H1 (cell line): ENCODE measurements around the gene MPPED1. TPM values are rescaled to one million over a fixed set of nuclear protein-coding genes. Genes with fewer than 3 reads are reported as not detected.

ENCODE experiments used
- CTCF ChIA-PET: fragments of 300-600 bp; sonication (Branson Sonifier 250); formaldehyde crosslinking; loops from one replicate; lab custom pipeline; 2021; ENCODE audit not compliant: partially characterized antibody; lab: Charles Lee
- POLR2A ChIA-PET: fragments of 300-600 bp; sonication (Branson Sonifier 250); formaldehyde crosslinking; loops from one replicate; lab custom pipeline; 2021; ENCODE audit warnings: inconsistent platforms; ENCODE audit not compliant: partially characterized antibody; lab: Charles Lee
- DNase-seq, 2 experiments: peaks; one replicate each; pipeline versions ENCODE4 v3.0.0 to v3.0.0-alpha.2; 2010 to 2022; ENCODE audit warnings: low spot score in 2 of 2, low read depth in 1 of 2, mixed read lengths in 1 of 2
- FAIRE-seq: peaks from 2 replicates; lab custom pipeline; 2011; peaks lifted over from hg19 to GRCh38; lab: Jason Lieb, UNC
- H2AFZ ChIP-seq: 2 replicates; pipeline ENCODE4 v1.8.1; 2012; ENCODE audit warnings: low read length, inconsistent platforms
- H2AK5ac ChIP-seq: 2 replicates; pipeline ENCODE4 v1.6.1; 2013; ENCODE audit warnings: low read depth, low read length
- H2BK120ac ChIP-seq: replicated peaks from 2 replicates; pipeline ENCODE3; 2013; ENCODE audit warnings: low read depth, low read length, inconsistent platforms
- H2BK12ac ChIP-seq: 2 replicates; pipeline ENCODE4 v1.6.1; 2013; ENCODE audit warnings: low read depth, low read length
- H2BK15ac ChIP-seq: 2 replicates; pipeline ENCODE4 v1.6.1; 2013; ENCODE audit warnings: low read length
- H2BK20ac ChIP-seq: 2 replicates; pipeline ENCODE4 v1.6.1; 2013; ENCODE audit warnings: low read length
- H2BK5ac ChIP-seq: 2 replicates; pipeline ENCODE4 v1.6.1; 2013; ENCODE audit warnings: low read depth, low read length
- H3K14ac ChIP-seq: 2 replicates; pipeline ENCODE4 v1.6.1; 2013; ENCODE audit warnings: inconsistent platforms; ENCODE audit not compliant: insufficient read length
- H3K18ac ChIP-seq: 2 replicates; pipeline ENCODE4 v1.6.1; 2013; ENCODE audit warnings: low read length; ENCODE audit errors: extremely low read depth
- H3K23ac ChIP-seq: 2 replicates; pipeline ENCODE4 v1.6.1; 2013; ENCODE audit warnings: inconsistent platforms; ENCODE audit not compliant: insufficient read length
- H3K23me2 ChIP-seq: 2 replicates; pipeline ENCODE4 v1.6.1; 2013; ENCODE audit warnings: low read depth, low read length
- H3K27ac ChIP-seq: 2 replicates; pipeline ENCODE4 v1.6.1; 2011; ENCODE audit warnings: low read depth, low read length, inconsistent platforms
- H3K27me3 ChIP-seq, 4 experiments: replicated peaks in 1 of 4; 1 replicate in 1 of 4; 2 replicates in 3 of 4; pipeline versions ENCODE4 v1.6.1 to v1.8.1; 2011 to 2013; ENCODE audit warnings: low read length in 3 of 4, mild to moderate bottlenecking in 3 of 4, inconsistent platforms in 2 of 4, mixed read lengths in 2 of 4, moderate library complexity in 1 of 4; ENCODE audit not compliant: control insufficient read depth in 3 of 4, insufficient read depth in 3 of 4; ENCODE audit errors: extremely low read depth in 1 of 4
- H3K36me3 ChIP-seq, 4 experiments: 2 replicates each; pipeline versions ENCODE4 v1.6.1 to v1.8.1; 2011 to 2013; ENCODE audit warnings: mild to moderate bottlenecking in 4 of 4, low read length in 3 of 4, moderate library complexity in 2 of 4, control low read depth in 1 of 4, inconsistent platforms in 1 of 4; ENCODE audit not compliant: insufficient read depth in 4 of 4, control insufficient read depth in 2 of 4
- H3K4ac ChIP-seq: replicated peaks from 2 replicates; pipeline ENCODE3; 2013; ENCODE audit warnings: low read length, low read depth, mixed read lengths, inconsistent platforms; ENCODE audit not compliant: insufficient read length
- H3K4me1 ChIP-seq, 4 experiments: replicated peaks in 1 of 4; 1 replicate in 1 of 4; 2 replicates in 3 of 4; pipeline versions ENCODE4 v1.6.1 to v1.8.1; 2011 to 2013; ENCODE audit warnings: low read length in 3 of 4, inconsistent platforms in 2 of 4, mixed read lengths in 1 of 4; ENCODE audit not compliant: insufficient read depth in 4 of 4, control insufficient read depth in 3 of 4
- H3K4me2 ChIP-seq, 2 experiments: 2 replicates each; pipeline versions ENCODE4 v1.6.1 to v1.8.1; 2011 to 2013; ENCODE audit warnings: low read depth in 2 of 2, low read length in 2 of 2, control low read depth in 1 of 2, inconsistent platforms in 1 of 2, mild to moderate bottlenecking in 1 of 2; ENCODE audit not compliant: insufficient read depth in 1 of 2
- H3K4me3 ChIP-seq, 4 experiments: fragments of 200-600, 300-600 bp in 1 of 4; sonication (generic), shearing (Covaris generic), sonication (Bioruptor Twin) in 1 of 4; 2 replicates each; pipeline versions ENCODE4 v1.5.1 to v1.8.1; 2011 to 2016; ENCODE audit warnings: low read length in 4 of 4, low read depth in 3 of 4, control low read depth in 2 of 4, inconsistent platforms in 2 of 4, mild to moderate bottlenecking in 2 of 4, mixed read lengths in 1 of 4, moderate library complexity in 1 of 4; ENCODE audit not compliant: insufficient read depth in 2 of 4; ENCODE audit errors: extremely low read depth in 1 of 4
- H3K56ac ChIP-seq: replicated peaks from 2 replicates; pipeline ENCODE3; 2013; ENCODE audit warnings: low read depth, mild to moderate bottlenecking, mixed read lengths, low read length, inconsistent platforms; ENCODE audit not compliant: insufficient read length
- H3K79me1 ChIP-seq: 2 replicates; pipeline ENCODE4 v1.6.1; 2013; ENCODE audit warnings: low read depth, low read length, control low read depth
- H3K79me2 ChIP-seq, 2 experiments: 2 replicates each; pipeline versions ENCODE4 v1.6.1 to v1.8.1; 2012 to 2013; ENCODE audit warnings: low read length in 2 of 2, mild to moderate bottlenecking in 2 of 2, inconsistent platforms in 1 of 2; ENCODE audit not compliant: insufficient read depth in 2 of 2, control insufficient read depth in 1 of 2
- H3K9ac ChIP-seq, 4 experiments: replicated peaks in 1 of 4; 1 replicate in 1 of 4; 2 replicates in 3 of 4; pipeline versions ENCODE4 v1.6.1 to v1.8.1; 2011 to 2013; ENCODE audit warnings: low read depth in 3 of 4, low read length in 3 of 4, control low read depth in 2 of 4, mild to moderate bottlenecking in 2 of 4, moderate library complexity in 2 of 4, inconsistent platforms in 1 of 4; ENCODE audit errors: extremely low read depth in 1 of 4
- H3K9me3 ChIP-seq, 2 experiments: 2 replicates each; pipeline versions ENCODE4 v1.6.1 to v1.8.1; 2012 to 2013; ENCODE audit warnings: mild to moderate bottlenecking in 2 of 2, moderate library complexity in 2 of 2, control low read depth in 1 of 2, inconsistent platforms in 1 of 2, low read depth in 1 of 2, low read length in 1 of 2, mixed read lengths in 1 of 2; ENCODE audit not compliant: insufficient read depth in 2 of 2
- H4K20me1 ChIP-seq, 2 experiments: replicated peaks in 1 of 2; 2 replicates each; pipeline versions ENCODE3 to v1.8.1; 2011 to 2013; ENCODE audit warnings: inconsistent platforms in 2 of 2, low read length in 2 of 2, mild to moderate bottlenecking in 1 of 2; ENCODE audit not compliant: insufficient read depth in 2 of 2, control insufficient read depth in 1 of 2
- H4K5ac ChIP-seq: 2 replicates; pipeline ENCODE4 v1.6.1; 2013; ENCODE audit warnings: low read length, low read depth, mixed read lengths, inconsistent platforms; ENCODE audit not compliant: insufficient read length
- H4K8ac ChIP-seq: 2 replicates; pipeline ENCODE4 v1.8.0; 2013; ENCODE audit warnings: mild to moderate bottlenecking, moderate library complexity, low read length, inconsistent platforms; ENCODE audit not compliant: insufficient read depth; ENCODE audit errors: extremely low read depth
- H4K91ac ChIP-seq: replicated peaks from 2 replicates; pipeline ENCODE3; 2013; ENCODE audit warnings: low read length, mixed read lengths, inconsistent platforms; ENCODE audit not compliant: insufficient read length
- ATF2 ChIP-seq: IDR thresholded peaks from 2 replicates; pipeline ENCODE4 v1.6.1; 2012; ENCODE audit warnings: low read length, inconsistent platforms
- CBX8 ChIP-seq: fragments of 300-800, 300-1000 bp; sonication (generic); IDR thresholded peaks from 2 replicates; pipeline ENCODE4 v1.7.1; 2016; ENCODE audit warnings: low read depth, low read length, borderline replicate concordance
- CTCF ChIP-seq, 3 experiments: IDR thresholded peaks; 1 replicate in 2 of 3; 2 replicates in 1 of 3; pipeline versions ENCODE4 v1.5.1 to v1.6.1; 2011; ENCODE audit warnings: low read length in 3 of 3, mild to moderate bottlenecking in 3 of 3, inconsistent platforms in 2 of 3, low read depth in 1 of 3, moderate library complexity in 1 of 3; ENCODE audit not compliant: insufficient read depth in 1 of 3; ENCODE audit errors: control extremely low read depth in 1 of 3
- E2F6 ChIP-seq: IDR thresholded peaks from 2 replicates; pipeline ENCODE4 v1.6.1; 2012; ENCODE audit warnings: inconsistent platforms
- RFX5 ChIP-seq: IDR thresholded peaks from 2 replicates; pipeline ENCODE4 v1.6.1; 2011; ENCODE audit warnings: low read depth, low read length, improper control_type of control experiment, borderline replicate concordance
- RXRA ChIP-seq: IDR thresholded peaks from 2 replicates; pipeline ENCODE4 v1.6.1; 2011; ENCODE audit warnings: low read depth, mild to moderate bottlenecking, low read length, moderate library complexity; ENCODE audit not compliant: insufficient read depth
- YY1 ChIP-seq: IDR thresholded peaks from 2 replicates; pipeline ENCODE4 v1.6.1; 2011; ENCODE audit warnings: low read depth, mild to moderate bottlenecking, low read length
- WGBS, 2 experiments: shearing (Covaris generic) in 1 of 2; methylation state at CpG; one replicate each; pipeline versions ENCODE4 v1.1.6 to v1.1.7; 2013 to 2015; ENCODE audit warnings: low lambda C conversion rate in 2 of 2, mixed read lengths in 2 of 2, inconsistent platforms in 1 of 2, low coverage in 1 of 2, missing lambda C conversion rate in 1 of 2; ENCODE audit not compliant: insufficient replicate concordance in 2 of 2, insufficient coverage in 1 of 2, insufficient read length in 1 of 2; ENCODE audit errors: extremely low coverage in 1 of 2, missing lambda C conversion rate in 1 of 2; 5-methylcytosine and 5-hydroxymethylcytosine counted together
- polyA plus RNA-seq, 7 experiments: library from polyadenylated mRNA; depleted of rRNA in 3 of 7; stranded (reverse) in 5 of 7; unstranded in 2 of 7; fragments of >200 nt in 5 of 7; fragments of 200-250 nt in 2 of 7; gene quantifications; 1 replicate in 5 of 7; 2 replicates in 1 of 7; 4 replicates in 1 of 7; pipeline versions ENCODE4 v1.2.1 to v1.2.3, GENCODE V29; 2011 to 2013; ENCODE audit warnings: missing spikeins in 2 of 7, mixed read lengths in 2 of 7
- total RNA-seq: library from RNA; stranded (reverse); fragmentation: NEBNext Ultra II Directional; extraction: Animal tissue kit (Norgen Biotek cat#: 25700); gene quantifications from 2 replicates; pipeline ENCODE4 v1.2.1, GENCODE V29; 2021

MPPED1 gene
- total and polyA plus RNA-seq, 2 of the 8 experiments (the other 6 are each of a cell fraction or from before 2014, with no cell fraction given): 0.29 to 0.37 TPM

- no peak overlapping the region for H3K14ac ChIP-seq
- H2AFZ ChIP-seq: no peak overlapping the region
- no peak overlapping the region for H2BK12ac ChIP-seq
- H4K91ac ChIP-seq: no peak overlapping the region
- no peak overlapping the region for H2AK5ac ChIP-seq
- H3K4me1 ChIP-seq: peaks cover 0 to 2% (median 0%) of the 10 kb centered on the region in 4 experiments; a peak in 2 of 7 replicates
- no peak overlapping the region for H3K4me2 ChIP-seq
- H2BK20ac ChIP-seq: no peak overlapping the region
- no peak overlapping the region for H2BK120ac ChIP-seq
- H3K56ac ChIP-seq: no peak overlapping the region
- H3K9ac ChIP-seq: no peak overlapping the region
- H3K27ac ChIP-seq: no peak overlapping the region
- H3K23ac ChIP-seq: no peak overlapping the region
- no peak for DNase-seq
- POLR2A ChIA-PET: no interaction called here
- no peaks in the 10 kb centered on the region for H4K20me1 ChIP-seq
- H2BK5ac ChIP-seq: no peak overlapping the region
- H2BK15ac ChIP-seq: no peak overlapping the region
- no peak for FAIRE-seq
- H3K9me3 ChIP-seq: no peaks in the 10 kb centered on the region; a peak in 1 of 4 replicates
- H3K27me3 ChIP-seq: no peaks in the 10 kb centered on the region
- peak overlapping the region; percentile 21 for H3K4ac ChIP-seq
- no peak overlapping the region; the same call in 1 of the 2 replicates for H3K18ac ChIP-seq
- 88% methylated on average over 31 of the region's 31 CpGs; no CpG with 5 or more reads in 1 of the 2 experiments for WGBS, 2 experiments
- H3K4me3 ChIP-seq: no peak overlapping the region
- no peaks in the 10 kb centered on the region; a peak in 1 of 8 replicates for H3K36me3 ChIP-seq
- no peaks in the 10 kb centered on the region; the same call in 1 of the 2 replicates for H3K23me2 ChIP-seq
- peak overlapping the region; percentile 57 for H4K8ac ChIP-seq
- H3K79me2 ChIP-seq: no peaks in the 10 kb centered on the region
- no peak overlapping the region for H4K5ac ChIP-seq
- CTCF ChIA-PET: interaction anchor here (0.9 to 3.2 kb wide), 6 partner anchors 8 to 372 kb away, joined by 3 to 14 read pairs (median 4); no protein-coding TSS in a partner anchor
- no peaks in the 10 kb centered on the region for H3K79me1 ChIP-seq
- no peak for TF ChIP-seq YY1
- TF ChIP-seq CTCF (IDR thresholded peaks at IDR 0.05; ENCODE audit: control extremely low read depth in 1 of 3, insufficient read depth in 1 of 3, low read depth in 1 of 3, low read length in 3 of 3): no peak
- TF ChIP-seq CBX8: no peak
- TF ChIP-seq ATF2: no peak
- no peak for TF ChIP-seq E2F6
- TF ChIP-seq RFX5: no peak
- TF ChIP-seq RXRA: no peak
Observed at GRCh38 chr22:43514476-43515157, 102.8 kb downstream of the MPPED1 start.
